ENCODE data around the gene CD164L2.
A peak's percentile ranks its signal among the peaks of the same experiment; 100 is the strongest.
"Not testable (repeated sequence)": the region's sequence is repeated elsewhere in the genome, so short reads cannot be mapped to it uniquely, and the experiment has no call there.

Gene CD164L2

GRCh38 chr1:27403931-27404330 is 20.8 kb upstream of the CD164L2 start:
- no peak for DNase-seq

DNA sequence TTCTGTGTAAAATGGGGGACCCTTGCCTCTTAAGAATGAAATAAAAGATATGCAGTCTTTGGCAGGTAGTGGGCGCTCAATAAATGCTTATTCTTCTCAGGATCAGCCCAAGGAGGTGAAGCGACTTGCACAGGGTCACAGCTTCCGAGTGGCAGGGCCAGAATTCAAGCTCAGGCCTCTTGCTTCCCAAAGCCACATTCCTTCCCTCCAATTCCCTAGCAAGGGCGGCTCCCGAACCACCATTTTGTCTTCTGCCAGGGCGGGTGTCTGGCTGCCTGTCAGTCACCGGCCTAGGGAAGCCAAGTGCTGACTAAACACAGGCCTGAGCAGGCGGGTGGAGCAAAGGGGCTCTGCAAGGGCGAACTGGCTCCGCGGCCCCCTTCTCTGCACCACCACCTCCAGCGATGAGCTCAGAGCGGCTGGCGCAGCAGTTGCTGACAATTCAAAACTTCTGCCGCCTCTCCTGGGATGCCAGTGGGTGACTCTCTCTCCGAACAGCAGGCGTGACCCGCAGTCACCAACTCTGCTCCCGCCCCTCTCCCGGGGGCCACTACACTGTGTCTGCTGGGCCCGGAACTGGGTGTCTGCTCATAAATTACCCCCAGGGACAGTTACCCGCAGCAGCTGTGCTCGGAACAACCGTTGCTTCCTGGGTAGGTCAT is 20.1 kb upstream of the CD164L2 start:
- no peak for DNase-seq

DNA sequence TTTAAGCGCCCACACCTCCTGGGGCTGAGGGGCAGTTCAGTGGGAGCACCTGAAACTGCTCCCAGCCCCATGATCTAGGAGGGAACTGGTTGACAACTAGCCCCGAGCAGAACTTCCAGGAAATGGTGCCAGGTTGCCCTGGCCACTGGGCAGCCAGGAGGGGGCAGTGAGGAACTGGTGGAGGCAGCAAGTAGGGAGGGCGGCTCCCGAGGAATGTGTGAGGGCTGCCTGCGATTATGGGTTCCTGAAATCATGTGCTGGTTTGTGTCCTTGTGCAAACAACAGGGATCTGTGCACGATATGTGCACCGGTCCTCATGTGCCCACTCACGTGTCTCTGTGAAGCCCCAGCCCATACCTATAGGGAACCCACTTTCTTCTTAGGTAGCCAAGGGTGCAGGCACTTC is 19.2 kb upstream of the CD164L2 start:
- no peak for DNase-seq

DNA sequence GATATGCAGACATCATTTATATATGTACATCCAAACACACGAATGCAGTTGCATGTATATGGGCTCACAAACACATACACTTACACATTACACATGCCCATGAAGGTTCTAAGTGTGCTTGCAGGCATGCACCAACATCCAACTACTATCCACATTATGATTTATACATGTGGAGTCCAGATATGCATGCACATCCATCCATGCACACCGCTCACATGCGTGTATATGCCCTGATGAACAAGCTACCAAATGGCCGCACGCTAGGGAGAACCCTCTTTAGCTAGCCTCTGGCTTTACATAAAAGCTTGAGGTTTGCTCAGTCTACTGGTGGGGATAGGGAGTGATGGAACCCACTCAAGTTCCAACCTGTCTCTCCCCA is 17.8 kb upstream of the CD164L2 start:
- DNase-seq: no peak

GRCh38 chr1:27400082-27400962 is 17.2 kb upstream of the CD164L2 start:
- DNase-seq: no peak

GRCh38 chr1:27399251-27400025 is 16.3 kb upstream of the CD164L2 start:
- DNase-seq: no peak

- no peak for DNase-seq
These were observed 15.4 kb upstream of the CD164L2 start for GRCh38 chr1:27398405-27399149.

DNA sequence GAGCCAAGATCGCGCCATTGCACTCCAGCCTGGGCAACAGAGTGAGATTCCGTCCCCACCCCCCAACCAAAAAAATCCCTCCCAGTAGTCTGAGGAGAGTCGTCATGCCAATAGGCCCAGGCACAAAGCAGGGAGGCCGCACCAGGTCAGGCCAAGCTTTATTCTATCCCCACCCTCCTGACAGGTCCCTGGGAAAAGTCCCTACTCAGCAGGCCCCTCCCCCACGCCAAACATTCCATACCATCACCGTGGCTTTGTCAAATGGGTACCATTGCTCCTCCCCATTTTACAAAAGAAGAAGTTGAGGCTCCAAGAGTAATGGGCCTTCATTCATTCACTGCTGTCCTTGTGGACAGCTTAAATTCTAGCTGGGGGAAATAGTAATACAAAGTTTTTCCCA is 14.6 kb upstream of the CD164L2 start:
- DNase-seq: no peak

DNA sequence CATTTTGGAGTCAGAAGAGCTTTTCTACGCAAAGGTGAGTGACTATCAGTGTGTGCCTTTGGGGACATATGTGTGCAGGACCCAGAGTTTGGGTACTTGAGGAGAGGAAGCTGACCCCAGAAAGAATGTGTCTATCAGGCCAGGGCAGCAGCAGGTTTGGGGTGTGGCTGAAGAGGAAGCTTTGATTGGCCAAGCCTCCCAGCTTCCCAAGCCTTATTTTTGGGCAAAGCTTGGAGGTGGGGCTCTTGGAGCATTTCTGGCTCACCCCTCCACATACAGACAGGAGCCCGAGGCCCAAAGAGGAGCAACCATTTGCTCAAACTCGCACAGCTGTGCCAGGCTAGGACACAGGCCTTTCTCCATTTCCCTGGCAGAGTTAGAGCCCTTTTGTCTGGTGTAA is 14.0 kb upstream of the CD164L2 start:
- DNase-seq: no peak

DNA sequence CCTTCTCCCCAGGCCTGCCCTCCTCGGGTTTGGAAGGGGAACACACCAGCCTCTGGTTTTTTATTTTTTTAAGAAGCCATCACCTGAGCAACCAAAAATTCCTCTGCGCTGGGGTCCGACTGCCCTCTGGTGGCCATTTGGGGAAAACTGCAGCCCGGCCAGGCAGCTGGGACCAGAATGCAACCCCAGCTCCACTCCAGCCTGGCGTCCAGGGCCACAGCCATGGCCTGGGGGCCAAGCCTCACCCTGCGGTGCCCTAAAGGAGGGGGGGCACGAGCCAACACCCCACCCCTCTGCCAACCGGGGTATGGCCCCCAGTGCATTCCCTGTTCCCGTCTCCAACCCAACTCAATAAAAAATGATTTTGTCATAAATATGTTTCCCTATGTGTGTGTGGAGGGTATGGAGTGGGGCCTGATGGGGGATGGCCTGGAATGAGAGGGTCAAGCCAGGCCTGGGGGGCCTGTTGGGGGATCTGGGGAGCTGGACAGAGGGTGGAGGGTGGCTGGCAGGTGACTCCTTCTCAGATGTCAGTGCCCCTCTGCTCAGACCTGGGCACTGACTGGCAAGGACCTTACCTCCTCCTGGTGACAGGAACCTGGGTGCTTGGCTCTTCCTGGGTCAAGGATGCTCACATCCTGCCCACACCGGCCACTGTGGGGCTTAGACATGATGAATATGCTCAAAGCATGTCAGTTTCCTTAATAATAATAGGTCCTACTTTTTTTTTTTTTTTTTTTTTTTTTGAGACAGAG is 12.5 kb upstream of the CD164L2 start:
- DNase-seq: peak; percentile 87

DNA sequence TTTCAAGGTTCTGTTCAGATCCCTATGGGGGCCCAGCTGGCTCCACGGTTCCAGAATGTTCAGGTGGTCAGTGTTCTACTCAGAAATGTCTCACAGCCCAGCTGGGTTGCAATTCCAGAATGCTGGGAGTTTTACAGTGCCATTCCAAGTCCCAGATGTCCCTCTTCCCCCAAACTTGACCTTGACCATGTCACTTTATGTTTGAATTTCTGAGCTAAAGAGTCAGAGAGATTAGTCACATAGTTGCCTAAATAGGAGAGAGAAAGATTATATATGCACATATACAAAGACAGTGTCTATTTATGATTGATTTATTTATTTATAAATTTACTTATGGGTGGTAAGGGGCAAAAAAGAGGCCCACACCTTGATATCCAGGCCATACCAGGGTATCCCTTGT is 11.8 kb upstream of the CD164L2 start:
- DNase-seq: no peak

DNA sequence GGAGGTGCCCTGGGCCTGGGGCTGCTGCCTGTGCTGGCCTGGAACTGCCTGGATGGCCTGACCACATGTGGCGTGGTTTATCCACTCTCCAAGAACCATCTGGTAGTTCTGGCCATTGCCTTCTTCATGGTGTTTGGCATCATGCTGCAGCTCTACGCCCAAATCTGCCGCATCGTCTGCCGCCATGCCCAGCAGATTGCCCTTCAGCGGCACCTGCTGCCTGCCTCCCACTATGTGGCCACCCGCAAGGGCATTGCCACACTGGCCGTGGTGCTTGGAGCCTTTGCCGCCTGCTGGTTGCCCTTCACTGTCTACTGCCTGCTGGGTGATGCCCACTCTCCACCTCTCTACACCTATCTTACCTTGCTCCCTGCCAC is 11.1 kb upstream of the CD164L2 start:
- DNase-seq: no peak

GRCh38 chr1:27393641-27394281 is 10.6 kb upstream of the CD164L2 start:
- DNase-seq: no peak

- peak; percentile 39 for DNase-seq
These were observed 9.9 kb upstream of the CD164L2 start for GRCh38 chr1:27392778-27393635.

GRCh38 chr1:27392096-27392777 is 9.1 kb upstream of the CD164L2 start, which contains the start of gene GPR3:
Gene GPR3 (plus strand): TSS chr1:27392622. CDS start chr1:27393799, 1,177 bp downstream.
- peak; percentile 98 for DNase-seq

DNA sequence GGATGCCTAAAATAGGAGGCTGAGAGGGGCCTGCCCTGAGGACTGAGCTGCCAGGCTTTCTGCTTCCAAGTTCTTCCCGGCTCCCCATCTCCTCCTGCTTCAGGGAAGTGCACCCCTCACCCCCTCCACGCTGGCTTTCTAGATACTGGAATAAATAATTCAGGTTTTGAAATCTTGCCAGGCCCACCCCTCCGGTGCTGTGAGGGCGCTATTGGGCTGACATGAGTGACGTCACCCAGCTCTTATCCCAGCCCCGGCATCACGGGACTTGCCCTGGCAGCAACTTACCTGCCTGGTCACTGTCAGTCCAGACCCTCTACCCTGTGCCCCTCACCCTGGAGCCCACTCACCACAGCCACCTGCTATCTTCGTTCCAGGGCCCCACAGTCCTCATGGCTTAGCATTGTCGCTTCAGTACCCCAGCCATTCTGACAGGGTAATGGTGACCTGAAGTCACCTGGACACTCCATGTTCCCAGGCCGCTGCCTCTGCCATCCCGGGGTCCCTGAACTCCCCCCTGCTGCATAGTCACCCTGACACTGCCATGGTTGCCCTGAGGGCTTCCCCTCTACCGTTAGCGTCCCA is 8.5 kb upstream of the CD164L2 start:
- DNase-seq: peak; percentile 67

DNA sequence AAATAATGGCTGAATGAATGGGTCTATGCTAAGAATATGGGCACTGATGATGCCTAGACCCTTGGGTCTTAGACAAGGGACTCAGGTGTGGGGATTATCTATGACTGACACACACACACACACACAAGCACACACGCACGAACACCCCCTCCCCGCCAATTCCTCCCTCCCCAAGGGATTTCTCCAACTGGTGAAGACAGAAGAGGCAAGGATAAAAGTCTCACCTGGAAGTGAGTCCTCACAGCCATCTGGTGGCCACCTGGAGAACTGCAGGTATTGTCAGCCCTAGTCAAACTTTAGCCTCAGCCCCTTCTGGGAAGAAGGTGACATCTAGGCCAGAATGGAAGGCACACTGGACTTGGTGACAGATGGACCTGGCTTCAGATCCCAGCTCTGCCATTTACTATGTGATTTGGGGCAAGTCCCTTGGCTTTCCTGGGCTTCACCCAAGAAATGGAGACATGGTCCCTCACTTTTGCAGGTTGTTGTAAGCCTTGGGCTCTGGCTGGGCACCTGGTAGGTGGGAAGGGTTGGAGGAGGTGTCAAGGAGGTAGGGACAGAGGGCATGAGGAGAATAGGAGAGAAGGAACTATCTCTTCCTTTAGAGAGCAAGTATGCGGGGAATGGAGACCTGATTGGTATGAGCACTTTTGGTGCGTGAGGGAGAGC is 5.3 kb upstream of the CD164L2 start:
- DNase-seq: peak; percentile 82

GRCh38 chr1:27384797-27385196 is 1.7 kb upstream of the CD164L2 start:
- not testable (repeated sequence) for DNase-seq

DNA sequence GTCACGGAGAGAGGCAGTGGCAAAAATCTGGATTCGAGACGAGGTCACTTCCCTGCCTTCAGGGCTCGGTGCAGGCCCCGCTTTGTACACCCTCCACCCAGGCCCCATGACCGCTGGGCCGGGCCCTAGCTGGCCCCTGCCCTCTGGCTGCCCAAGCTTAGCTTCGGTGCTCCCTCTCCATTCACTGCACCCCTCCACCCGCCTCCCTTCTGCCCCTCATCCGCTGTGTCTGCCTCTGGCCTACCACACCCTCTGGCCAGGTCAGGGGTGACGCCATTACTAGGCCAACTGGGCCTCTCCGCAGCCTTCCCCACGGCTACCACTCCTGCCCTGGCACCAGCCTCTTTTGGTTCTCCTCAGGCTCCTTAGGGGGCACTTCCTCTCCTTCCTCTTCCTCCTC is 528 bp upstream of the CD164L2 start:
- no peak for DNase-seq
